SH-SY5Y (cell line): ENCODE data around the gene USP46.

Experiments used
- GATA2 ChIP-seq: IDR thresholded peaks from 2 replicates; pipeline ENCODE4 v1.6.1; 2011; ENCODE audit warnings: mild to moderate bottlenecking, low read depth, low read length
- GATA3 ChIP-seq: IDR thresholded peaks from 2 replicates; pipeline ENCODE4 v1.6.1; 2011; ENCODE audit warnings: low read depth, mild to moderate bottlenecking, low read length, moderate library complexity

DNA sequence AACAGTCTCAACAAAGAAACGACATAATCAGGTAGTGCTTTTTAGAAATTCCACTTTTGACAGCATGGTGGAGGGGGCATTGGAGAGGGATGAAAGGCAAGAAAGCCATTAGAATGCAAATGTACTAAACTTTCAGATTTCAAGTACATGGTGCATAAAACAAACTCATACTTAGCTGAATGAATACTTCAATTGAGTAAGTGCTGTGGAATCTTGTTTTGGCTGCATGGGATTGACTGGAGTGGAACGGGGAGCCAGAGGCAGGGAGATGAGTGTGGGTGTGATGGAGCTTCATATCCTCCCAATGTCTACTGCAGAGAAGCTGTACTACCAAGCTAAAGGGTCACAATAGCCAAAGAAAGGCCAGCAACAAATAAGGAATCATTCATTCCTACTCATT, 52.4 kb downstream of the USP46 start:
- TF ChIP-seq GATA3 (no peak), GATA2 (no peak)
